ENCODE results near the gene DYNLRB2.

GRCh38 chr16:80599466-80599865, 58.7 kb downstream of the DYNLRB2 start:
- no peak for TF ChIP-seq CTCF (IDR thresholded peaks at IDR 0.05; ENCODE audit: insufficient read depth, low read length)
- no peak for TF ChIP-seq REST (IDR thresholded peaks at IDR 0.05; ENCODE audit: insufficient replicate concordance, low read depth)
- no peak for TF ChIP-seq GABPA (IDR thresholded peaks at IDR 0.05; ENCODE audit: low read depth)
- no peak for TF ChIP-seq POLR2AphosphoS5 (IDR thresholded peaks at IDR 0.05; ENCODE audit: low read depth)

Data from HL-60 (cell line).